Effector CD4-positive, alpha-beta T cell (primary cell): ENCODE measurements around the gene PLXNB1.
"Not testable (repeated sequence)": the region's sequence is repeated elsewhere in the genome, so short reads cannot be mapped to it uniquely, and the experiment has no call there.

ENCODE experiments used
- DNase-seq: peaks from one replicate; pipeline ENCODE4 v3.0.0-alpha.2; 2020

Gene PLXNB1

GRCh38 chr3:48463703-48464102 is 33.8 kb upstream of the PLXNB1 start:
- no peak for DNase-seq

GRCh38 chr3:48461767-48462166 is 31.9 kb upstream of the PLXNB1 start:
- DNase-seq: not testable (repeated sequence)

- no peak for DNase-seq
Observed at GRCh38 chr3:48460517-48460902, 30.6 kb upstream of the PLXNB1 start.

GRCh38 chr3:48459773-48460516 is 30.1 kb upstream of the PLXNB1 start:
- no peak for DNase-seq

- DNase-seq: no peak
Observed at GRCh38 chr3:48459331-48459730, 29.4 kb upstream of the PLXNB1 start.

- DNase-seq: no peak
Observed at GRCh38 chr3:48456456-48456855, 26.6 kb upstream of the PLXNB1 start.

- DNase-seq: no peak
Observed at GRCh38 chr3:48451270-48451669, 21.4 kb upstream of the PLXNB1 start.

GRCh38 chr3:48446425-48447193 is 16.7 kb upstream of the PLXNB1 start, which contains the start of gene ATRIP:
Gene ATRIP, plus strand, starts transcription at chr3:48446737. Its CDS starts 109 bp downstream, at chr3:48446846.
- DNase-seq: peak; percentile 84

- no peak for DNase-seq
Observed at GRCh38 chr3:48446043-48446424, 16.1 kb upstream of the PLXNB1 start.

- no peak for DNase-seq
Observed at GRCh38 chr3:48445277-48445882, 15.5 kb upstream of the PLXNB1 start.

- no peak for DNase-seq
Observed at GRCh38 chr3:48441940-48442339, 12.1 kb upstream of the PLXNB1 start.

GRCh38 chr3:48440590-48440958 is 10.7 kb upstream of the PLXNB1 start:
- DNase-seq: no peak

- peak; percentile 98 for DNase-seq
Observed at GRCh38 chr3:48439820-48440589, 10.1 kb upstream of the PLXNB1 start, which contains the start of the genes CCDC51 and TMA7. Gene CCDC51, minus strand, starts transcription at chr3:48440119. Its CDS starts 4,991 bp downstream, at chr3:48435128. Gene TMA7, plus strand, starts transcription at chr3:48440257. Its CDS starts 40 bp downstream, at chr3:48440297.

GRCh38 chr3:48437812-48438211 is 7.9 kb upstream of the PLXNB1 start:
- no peak for DNase-seq

GRCh38 chr3:48436855-48437254 is 7.0 kb upstream of the PLXNB1 start:
- no peak for DNase-seq

GRCh38 chr3:48436477-48436787 is 6.5 kb upstream of the PLXNB1 start:
- DNase-seq: no peak

- DNase-seq: peak; percentile 84
Observed at GRCh38 chr3:48435774-48436476, 6.0 kb upstream of the PLXNB1 start.

GRCh38 chr3:48435223-48435595 is 5.3 kb upstream of the PLXNB1 start:
- DNase-seq: no peak

GRCh38 chr3:48434591-48435222 is 4.8 kb upstream of the PLXNB1 start:
- no peak for DNase-seq

- no peak for DNase-seq
Observed at GRCh38 chr3:48433472-48434118, 3.7 kb upstream of the PLXNB1 start.
